Germinal center (tissue), 1 donor: ENCODE data around the gene CITED2.

ENCODE experiments used
- DNase-seq: peaks from one replicate; pipeline ENCODE4 v3.0.0; 2012; ENCODE audit warnings: mixed read lengths, low spot score

Gene CITED2

DNA sequence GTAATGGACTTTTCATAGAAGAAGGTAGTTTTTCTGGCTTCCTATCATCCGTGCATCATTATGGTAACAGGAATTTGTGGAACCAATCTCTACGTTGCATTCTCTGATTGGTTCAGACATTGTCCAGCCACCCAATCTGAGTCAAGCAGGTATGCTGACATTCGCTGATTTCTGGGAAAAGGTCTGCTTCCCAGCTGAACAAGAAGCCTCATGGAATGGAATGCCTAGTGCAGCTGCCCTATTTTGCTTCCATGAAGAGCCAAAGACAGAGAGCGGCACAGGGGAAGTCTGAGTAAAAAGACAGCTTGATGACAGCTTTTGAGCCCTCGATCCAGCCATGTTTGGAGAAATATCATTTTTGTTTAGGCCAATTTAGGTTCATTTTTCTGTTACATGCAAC lies 44.1 kb downstream of the CITED2 start:
- no peak for DNase-seq

DNA sequence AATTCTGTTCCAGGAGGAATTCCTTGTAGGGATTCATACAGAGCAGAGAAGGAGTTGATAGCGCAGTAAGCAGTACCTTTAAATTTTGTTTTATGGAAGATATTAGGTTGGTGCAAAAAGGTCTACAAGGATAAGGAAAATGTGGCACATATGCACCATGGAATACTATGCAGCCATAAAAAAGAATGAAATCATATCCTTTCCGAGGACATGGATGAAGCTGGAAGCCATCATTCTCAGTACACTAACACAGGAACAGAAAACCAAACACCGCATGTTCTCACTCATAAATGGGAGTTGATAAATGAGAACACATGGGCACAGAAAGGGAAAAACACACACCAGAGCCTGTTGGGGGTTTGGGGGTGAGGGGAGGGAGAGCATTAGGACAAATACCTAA lies 45.2 kb downstream of the CITED2 start:
- no peak for DNase-seq

DNA sequence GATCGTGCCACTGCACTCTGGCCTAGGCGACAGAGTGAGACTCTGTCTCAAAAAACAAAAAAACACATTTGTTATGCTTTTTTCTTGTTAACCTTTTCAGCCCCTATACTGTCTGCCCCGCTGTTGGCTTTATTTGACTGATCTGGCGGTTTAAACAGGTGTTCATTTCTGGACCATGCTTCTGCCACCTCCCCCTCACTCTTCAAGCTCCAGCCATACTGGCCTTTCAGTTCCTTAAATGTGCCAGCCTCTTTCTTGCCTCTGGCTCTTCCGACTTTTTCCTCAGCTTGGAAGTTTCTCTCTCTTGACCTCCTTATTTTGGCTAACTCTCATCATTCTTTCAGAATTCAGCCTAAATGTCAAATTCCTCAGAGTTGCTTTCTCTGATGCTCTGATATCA lies 47.4 kb downstream of the CITED2 start:
- DNase-seq = peak; percentile 50

DNA sequence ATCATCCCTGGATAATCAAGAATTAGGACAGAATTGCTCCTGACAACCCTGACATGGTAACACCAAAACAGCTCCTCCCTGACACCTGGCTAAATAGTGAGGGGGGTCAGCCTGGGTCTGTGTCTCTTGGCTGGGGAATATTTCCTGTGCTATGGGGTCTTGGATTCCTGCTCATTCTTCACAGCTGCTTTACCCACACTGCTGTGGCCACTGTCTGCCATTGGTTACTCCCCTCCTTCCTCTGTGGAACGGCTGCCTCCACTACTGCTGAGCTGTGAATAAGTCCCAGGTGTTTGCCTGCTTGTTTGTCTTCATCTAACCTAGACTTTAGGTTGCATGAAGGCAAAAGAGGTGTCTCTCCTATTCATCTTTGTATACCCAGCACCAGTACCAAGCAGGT lies 48.8 kb downstream of the CITED2 start:
- peak; percentile 35 for DNase-seq

DNA sequence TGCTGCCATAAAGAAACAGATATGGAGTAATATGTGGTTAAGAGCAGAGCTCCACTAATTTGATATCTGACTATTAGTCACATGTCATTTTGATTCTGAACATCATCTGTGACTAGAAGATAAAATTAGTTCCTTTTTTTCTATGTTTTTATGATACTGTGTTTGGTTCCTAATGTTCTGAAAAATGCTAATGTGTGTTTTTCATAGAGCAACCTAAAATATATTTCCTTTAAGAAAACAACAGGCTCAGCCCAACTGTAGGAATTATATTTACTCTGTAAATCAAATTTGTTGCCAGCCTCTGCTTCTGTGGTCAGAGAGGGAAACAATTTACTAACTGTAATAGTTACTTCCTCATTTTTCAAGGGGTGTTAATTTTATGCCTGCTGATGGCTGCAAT lies 49.3 kb downstream of the CITED2 start:
- DNase-seq = peak; percentile 64

DNA sequence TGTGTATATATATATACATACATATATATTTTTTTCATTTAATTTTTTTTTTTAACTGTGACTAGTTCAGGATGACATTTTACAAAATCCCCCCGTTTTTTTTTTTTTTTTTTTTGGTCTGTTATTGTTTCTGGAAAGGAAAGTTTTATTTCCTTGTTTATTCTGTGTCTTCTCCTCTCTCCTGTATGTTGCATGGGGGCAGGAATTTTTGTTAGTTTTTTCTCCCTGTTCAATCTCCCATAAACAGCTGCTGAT lies 50.2 kb downstream of the CITED2 start:
- DNase-seq = no peak

DNA sequence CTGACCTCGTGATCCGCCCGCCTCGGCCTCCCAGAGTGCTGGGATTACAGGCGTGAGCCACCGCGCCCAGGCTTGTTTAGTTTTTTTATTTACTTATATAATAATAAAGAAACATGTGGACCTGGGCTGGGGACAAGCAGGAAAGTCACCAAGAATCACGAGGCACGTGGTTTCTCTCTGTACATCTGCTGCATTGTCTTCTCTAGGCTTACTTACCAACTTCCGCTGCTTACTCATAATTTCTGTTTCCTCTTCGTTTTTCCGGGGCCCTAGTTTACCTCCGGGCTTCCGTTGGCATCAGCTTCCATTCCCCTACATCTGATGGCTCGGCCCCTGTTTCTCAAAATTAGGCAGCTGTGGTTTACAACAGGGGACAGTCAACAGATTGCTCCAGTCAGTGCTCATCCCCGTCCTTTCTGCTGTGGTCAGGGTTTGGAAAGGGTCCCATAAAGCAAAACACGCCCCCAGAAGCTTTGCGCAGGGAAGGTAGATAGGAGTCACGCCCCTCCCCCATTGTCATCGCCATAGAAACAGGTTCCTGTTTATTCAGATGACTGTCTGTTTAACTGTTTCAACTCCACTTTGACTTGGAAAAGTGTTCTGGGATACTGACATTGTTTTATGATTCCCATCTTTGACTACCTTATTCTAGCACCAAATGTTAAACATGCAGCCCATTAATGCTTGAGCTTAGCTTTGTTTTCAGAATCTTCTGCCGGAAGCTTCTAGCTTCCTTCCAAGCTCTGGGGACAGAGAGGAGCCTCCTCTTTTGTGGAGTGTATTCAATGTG lies 50.7 kb downstream of the CITED2 start:
- peak; percentile 68 for DNase-seq
